ENCODE results near the gene KRT84. TPM values are rescaled to one million over a fixed set of nuclear protein-coding genes. Genes with fewer than 3 reads are reported as not detected.

The KRT84 gene
- total RNA-seq, 1 donor from 2014 or later, result not detected

GRCh38 chr12:52378091-52378490 is 7.4 kb downstream of the KRT84 start:
- H3K9me3 Mint-ChIP-seq, result peaks cover 6% of the 10 kb centered on the region
- DNase-seq, result no peak
- H3K27ac Mint-ChIP-seq, result no peak overlapping the region
- CTCF ChIA-PET, result no interaction called here
- intact Hi-C loops (cut with micrococcal nuclease), result no loop called here
- H3K27me3 Mint-ChIP-seq, result peaks cover 15% of the 10 kb centered on the region
- TF ChIP-seq CTCF (IDR thresholded peaks at IDR 0.05), result no peak
- POLR2A ChIA-PET, result no interaction called here
- no peaks in the 10 kb centered on the region for H3K36me3 Mint-ChIP-seq (ENCODE audit: low read depth)
- H3K4me1 Mint-ChIP-seq, result peaks cover 2% of the 10 kb centered on the region
- no peak for ATAC-seq (ENCODE audit: low read depth)
- H3K4me3 Mint-ChIP-seq, result no peak overlapping the region

DNA sequence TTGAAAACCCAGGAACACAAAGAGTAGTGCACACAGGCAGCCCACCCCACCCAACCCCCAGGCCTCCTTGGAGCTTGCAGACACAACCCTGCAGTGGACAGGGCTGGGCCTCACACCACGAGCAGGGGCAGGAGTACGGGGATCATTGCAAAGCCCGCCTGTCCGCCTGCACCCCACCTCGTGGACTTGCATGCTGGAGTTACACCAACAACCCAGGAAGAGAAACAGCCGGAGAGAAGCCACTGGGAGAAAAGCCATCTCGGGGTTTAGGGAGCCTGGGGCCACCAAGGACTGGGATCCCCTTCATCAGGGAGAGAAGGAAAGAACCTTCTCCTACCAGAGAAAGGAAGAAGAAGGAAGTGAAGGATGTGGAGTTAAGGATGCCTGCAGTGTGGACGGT is 8.2 kb downstream of the KRT84 start:
- DNase-seq (no peak), ATAC-seq (ENCODE audit: low read depth) (no peak)
- H3K27me3 Mint-ChIP-seq, result peaks cover 15% of the 10 kb centered on the region
- H3K9me3 Mint-ChIP-seq, result peaks cover 6% of the 10 kb centered on the region
- no peak overlapping the region for H3K27ac Mint-ChIP-seq
- POLR2A ChIA-PET, result no interaction called here
- no peaks in the 10 kb centered on the region for H3K4me1 Mint-ChIP-seq
- intact Hi-C loops (cut with micrococcal nuclease), result no loop called here
- H3K36me3 Mint-ChIP-seq (ENCODE audit: low read depth), result no peaks in the 10 kb centered on the region
- no peak for TF ChIP-seq CTCF (IDR thresholded peaks at IDR 0.05)
- H3K4me3 Mint-ChIP-seq, result no peak overlapping the region
- CTCF ChIA-PET, result no interaction called here

DNA sequence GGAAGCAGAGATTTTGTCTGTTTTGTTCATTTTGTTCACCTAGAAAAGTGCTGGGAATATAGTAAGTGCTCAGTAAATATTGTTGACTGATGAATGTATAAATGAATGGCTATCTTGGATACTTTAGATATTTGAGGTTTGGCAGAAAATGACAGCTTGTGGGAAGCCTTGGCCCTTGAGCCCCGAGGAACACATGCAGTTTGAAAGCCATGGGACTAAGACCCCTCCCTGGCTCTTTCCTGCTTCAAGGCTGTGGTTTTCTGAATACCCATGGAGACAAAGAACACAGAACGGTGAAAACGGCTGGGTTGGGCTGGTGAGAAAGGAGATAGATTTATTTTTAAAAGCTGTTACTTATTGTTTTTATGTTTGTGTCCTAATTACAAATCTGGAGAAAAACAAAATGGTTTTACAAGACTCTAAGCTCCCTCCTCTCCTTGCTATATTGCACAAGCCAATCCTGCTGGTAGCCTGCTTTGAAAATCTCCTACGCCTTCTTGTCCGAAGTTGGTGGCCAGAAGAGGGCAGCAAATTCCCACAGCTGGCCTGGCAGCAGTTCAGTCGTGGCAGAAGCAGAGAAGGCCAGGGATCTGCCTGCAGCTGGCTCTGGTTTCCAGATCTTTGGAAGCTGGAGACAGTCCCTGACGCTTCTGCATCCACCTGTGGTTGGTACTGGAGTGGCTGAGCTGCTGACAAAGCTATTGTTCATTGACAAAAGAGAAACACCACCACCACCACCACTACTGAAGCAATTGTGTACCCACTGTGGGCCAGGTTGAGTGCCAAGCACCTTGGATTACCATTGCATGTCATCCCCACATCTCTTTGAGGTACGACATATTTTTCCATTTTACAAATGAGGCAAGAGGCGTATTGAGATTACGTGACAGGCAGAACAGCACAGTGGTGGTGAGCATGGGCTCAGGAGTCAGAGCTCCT is 13.0 kb downstream of the KRT84 start:
- POLR2A ChIA-PET, result no interaction called here
- no peak for TF ChIP-seq CTCF (IDR thresholded peaks at IDR 0.05)
- Mint-ChIP-seq H3K4me3 (no peak overlapping the region), H3K4me1 (no peaks in the 10 kb centered on the region), H3K27ac (no peak overlapping the region), H3K36me3 (ENCODE audit: low read depth) (no peaks in the 10 kb centered on the region), H3K9me3 (peaks cover 6% of the 10 kb centered on the region), H3K27me3 (peaks cover 23% of the 10 kb centered on the region)
- ATAC-seq (ENCODE audit: low read depth) (peak; percentile 25), DNase-seq (no peak)
- CTCF ChIA-PET, result interaction anchor here (0.7 to 1.5 kb wide), 4 partner anchors 11 to 507 kb away, joined by 3 to 6 read pairs (median 4); no protein-coding TSS in a partner anchor
- intact Hi-C loops (cut with micrococcal nuclease), result loop anchor here (1.0 to 2.0 kb wide), 3 partner anchors 498 to 609 kb away; no protein-coding TSS in a partner anchor

GRCh38 chr12:52371716-52372115 is 13.7 kb downstream of the KRT84 start:
- ChIA-PET POLR2A (no interaction called here), CTCF (interaction anchor here (1.4 kb wide), 1 partner anchor 508 kb away, joined by 5 read pairs; no protein-coding TSS in a partner anchor)
- H3K4me1 Mint-ChIP-seq, result no peaks in the 10 kb centered on the region
- no peak overlapping the region for H3K4me3 Mint-ChIP-seq
- TF ChIP-seq CTCF (IDR thresholded peaks at IDR 0.05), result no peak
- H3K36me3 Mint-ChIP-seq (ENCODE audit: low read depth), result no peaks in the 10 kb centered on the region
- peaks cover 19% of the 10 kb centered on the region for H3K27me3 Mint-ChIP-seq
- no peak overlapping the region for H3K27ac Mint-ChIP-seq
- ATAC-seq (ENCODE audit: low read depth) (no peak), DNase-seq (no peak)
- intact Hi-C loops (cut with micrococcal nuclease), result loop anchor here (1.0 to 2.0 kb wide), 3 partner anchors 499 to 610 kb away; no protein-coding TSS in a partner anchor
- H3K9me3 Mint-ChIP-seq, result peaks cover 6% of the 10 kb centered on the region

DNA sequence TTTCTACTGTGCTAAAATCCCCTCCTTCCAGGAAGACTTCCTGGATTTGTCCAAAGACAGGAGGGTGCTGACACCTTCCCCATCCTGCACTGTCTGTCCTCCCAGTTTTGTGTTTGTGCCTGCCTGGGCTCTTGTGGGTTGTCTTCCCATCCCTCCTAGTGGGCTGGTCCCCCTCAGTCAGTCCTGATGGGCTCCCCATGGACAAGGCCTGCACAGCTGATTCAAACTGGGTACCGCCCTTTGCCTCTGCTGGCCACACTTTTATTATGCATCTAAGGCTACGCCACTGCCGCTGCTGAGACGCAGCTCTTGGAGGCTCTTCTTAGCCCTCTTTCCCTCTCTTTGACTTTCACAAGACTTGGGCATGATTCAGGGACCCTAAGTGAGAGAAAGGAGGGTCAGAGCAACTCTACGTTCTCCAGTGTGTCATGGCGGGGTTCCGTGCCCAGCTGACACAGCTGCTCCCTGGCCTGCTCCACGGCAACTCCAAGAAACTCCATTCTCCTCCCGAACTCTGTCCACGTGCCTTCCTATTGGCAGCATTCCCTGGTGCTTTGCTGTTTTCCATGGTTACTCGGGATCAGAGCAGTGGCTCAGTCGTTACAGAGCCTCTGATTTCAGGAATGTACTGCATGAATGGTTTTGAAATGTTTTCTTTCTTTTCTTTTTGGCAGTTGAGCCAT is 14.4 kb downstream of the KRT84 start:
- intact Hi-C loops (cut with micrococcal nuclease), result no loop called here
- H3K27ac Mint-ChIP-seq, result no peak overlapping the region
- H3K27me3 Mint-ChIP-seq, result peaks cover 16% of the 10 kb centered on the region
- no peaks in the 10 kb centered on the region for H3K36me3 Mint-ChIP-seq (ENCODE audit: low read depth)
- CTCF ChIA-PET, result no interaction called here
- no peak for TF ChIP-seq CTCF (IDR thresholded peaks at IDR 0.05)
- peaks cover 6% of the 10 kb centered on the region for H3K9me3 Mint-ChIP-seq
- H3K4me1 Mint-ChIP-seq, result no peaks in the 10 kb centered on the region
- ATAC-seq (ENCODE audit: low read depth) (no peak), DNase-seq (no peak)
- H3K4me3 Mint-ChIP-seq, result no peak overlapping the region
- POLR2A ChIA-PET, result no interaction called here
